CD4-positive, alpha-beta T cell treated with Interleukin-15 for 4 hours (primary cell): ENCODE data around the gene ARTN.
A peak's percentile ranks its signal among the peaks of the same experiment; 100 is the strongest.

Experiments used
- DNase-seq: peaks from one replicate; pipeline ENCODE4 v3.0.0-alpha.2; 2020; ENCODE audit warnings: low spot score

Gene ARTN

DNA sequence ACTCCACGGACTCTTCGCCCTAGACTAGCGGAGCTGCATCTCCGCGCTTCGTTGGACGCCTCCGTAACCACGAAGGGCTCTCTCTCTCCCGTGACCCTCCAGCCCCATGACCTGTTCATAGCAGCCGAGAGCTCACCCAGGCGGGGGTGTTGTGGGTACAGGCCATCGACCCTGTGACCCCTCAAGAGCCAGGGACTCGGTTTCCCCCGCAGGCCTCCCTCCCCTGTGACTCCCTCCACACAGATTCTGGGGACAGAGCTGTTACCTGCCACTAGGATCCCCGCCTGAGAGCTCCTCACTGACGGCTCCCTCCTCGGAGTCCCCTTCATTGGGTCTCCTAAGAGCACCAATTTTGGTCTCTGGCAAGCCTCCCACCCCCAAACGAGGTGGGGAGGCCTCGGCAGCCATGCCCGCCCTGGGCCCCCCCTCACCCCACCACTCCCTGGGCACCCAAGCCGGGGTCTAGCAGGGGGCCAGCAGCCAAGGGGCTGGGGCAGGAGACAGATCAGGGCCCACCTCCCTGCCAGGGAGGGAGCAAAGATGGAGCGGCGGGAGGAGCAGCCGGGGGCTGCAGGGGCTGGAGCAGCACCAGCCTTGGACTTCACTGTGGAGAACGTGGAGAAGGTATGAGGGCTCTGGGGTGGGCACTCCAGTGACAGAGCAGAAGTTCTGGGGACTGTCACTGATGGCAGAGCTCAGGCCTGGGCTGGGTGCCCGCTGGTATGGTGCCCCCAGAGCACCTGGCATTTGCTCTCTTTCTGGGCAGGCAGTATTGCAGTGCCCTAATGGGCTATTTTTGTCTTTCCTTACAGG is 13.7 kb downstream of the ARTN start:
- DNase-seq = no peak

DNA sequence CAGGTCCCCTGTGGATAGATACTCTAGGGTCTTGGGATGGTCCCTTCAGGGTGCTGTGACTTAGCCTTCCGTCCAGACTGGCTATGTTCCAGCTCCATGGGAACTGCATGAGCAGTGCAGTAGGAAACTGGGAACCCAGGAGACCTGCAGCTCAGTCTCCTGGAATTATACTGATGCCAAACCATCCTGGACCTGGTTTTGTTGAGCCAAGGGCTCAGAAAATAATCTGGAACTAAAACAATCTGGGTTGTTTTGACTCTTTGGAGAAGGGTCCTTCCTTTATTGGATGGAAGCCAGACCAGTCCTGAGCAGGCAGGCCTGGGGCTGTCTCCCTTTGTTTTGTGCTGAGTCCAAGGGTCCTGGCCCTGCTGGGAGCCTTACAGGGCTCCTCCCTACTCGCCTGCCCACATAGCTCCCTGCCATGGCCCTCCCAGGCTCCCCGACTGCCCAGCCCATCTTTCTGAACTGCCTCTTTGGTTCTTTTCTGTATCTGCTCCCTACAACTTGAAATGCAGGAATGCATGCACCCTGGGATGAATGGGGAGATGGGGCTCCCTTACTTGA is 14.4 kb downstream of the ARTN start:
- no peak for DNase-seq

DNA sequence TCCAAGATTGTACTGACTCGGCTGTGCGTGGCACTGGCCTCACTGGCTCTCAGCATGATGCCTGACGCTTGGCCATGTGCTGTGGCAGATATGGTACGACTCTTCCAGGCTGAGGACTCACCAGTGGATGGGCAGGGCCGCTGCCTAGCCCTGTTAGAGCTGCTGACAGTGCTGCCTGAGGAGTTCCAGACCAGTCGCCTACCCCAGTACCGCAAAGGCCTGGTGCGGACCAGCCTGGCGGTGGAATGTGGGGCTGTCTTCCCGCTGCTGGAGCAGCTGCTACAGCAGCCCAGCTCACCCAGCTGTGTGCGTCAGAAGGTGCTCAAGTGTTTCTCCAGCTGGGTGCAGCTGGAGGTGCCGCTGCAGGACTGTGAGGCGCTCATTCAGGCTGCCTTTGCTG is 16.1 kb downstream of the ARTN start:
- DNase-seq = no peak

DNA sequence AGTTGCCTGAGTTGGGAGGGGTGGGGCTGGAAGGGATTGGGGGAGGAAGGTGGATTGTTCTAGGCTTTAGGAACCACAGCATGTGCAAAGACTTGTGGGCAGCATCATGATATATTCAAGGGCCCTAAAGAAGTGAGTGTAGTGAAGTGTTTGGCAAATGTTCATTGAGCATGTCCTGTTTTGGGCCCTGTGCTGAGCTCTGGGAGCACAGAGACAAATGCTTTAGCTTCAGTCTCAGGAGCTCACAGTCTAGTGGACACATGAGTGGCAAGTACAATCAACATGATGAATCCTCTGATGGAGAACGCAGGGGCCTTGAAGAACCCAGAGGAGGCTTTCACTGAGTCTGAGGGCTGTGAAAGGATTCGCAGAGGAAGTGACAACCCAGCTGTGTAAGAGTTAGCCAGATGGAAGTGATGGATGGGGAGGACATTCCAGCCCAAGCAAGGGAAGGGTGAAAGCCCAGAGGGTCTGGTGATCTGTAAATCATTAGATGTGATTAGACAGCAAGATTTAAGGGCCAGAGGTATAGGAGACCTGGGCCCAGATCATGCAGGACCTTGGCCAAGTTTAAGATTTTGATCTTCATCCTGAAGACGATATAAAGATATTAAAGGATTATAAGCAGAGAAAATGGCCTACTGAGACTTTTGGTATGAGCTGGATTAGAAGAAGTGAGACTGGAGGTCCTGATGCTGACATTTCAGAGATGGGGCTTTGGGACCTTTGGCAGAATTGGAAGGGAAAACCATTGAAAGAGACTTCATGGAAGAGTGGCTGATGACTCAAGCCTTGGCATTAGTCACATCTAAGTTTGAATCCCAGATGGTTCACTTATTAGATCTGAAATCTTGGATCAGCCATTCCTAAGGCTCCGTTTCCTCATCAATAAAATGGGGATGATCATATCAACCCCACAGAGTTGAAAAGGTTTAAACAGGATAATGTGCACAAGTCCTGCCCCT is 17.7 kb downstream of the ARTN start:
- DNase-seq = no peak

DNA sequence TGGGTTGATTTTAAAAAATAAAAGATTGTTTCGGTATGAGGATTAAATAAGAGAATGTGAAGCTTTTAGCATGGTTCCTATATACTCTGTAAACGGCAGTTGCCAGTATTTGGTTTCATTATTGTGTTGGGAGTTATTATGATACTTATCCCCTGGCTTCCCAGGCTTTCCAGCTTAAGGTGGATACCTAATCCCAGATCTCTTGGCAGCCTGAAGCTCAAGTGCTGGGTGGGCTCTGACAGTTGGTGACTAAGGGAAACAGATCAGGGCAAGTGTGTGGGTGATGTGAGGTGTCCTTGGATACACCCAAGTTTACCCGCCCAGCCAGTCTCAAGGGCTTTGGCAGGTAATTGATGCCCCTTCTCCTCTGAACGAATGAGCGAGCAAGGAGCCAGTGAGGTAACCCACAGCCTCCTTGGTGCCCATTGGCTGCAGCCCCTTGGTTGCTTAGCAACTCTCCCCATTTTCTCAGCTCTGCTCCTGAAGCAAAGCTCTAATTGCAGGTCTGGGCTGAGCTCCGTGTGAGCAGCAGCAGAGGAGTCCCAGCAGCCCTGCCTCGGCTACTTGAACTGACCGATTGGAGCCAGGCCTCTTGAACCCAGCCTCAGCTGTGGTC is 19.2 kb downstream of the ARTN start:
- no peak for DNase-seq

- DNase-seq = no peak
Observed at GRCh38 chr1:43953361-43953760, 19.8 kb downstream of the ARTN start.

DNA sequence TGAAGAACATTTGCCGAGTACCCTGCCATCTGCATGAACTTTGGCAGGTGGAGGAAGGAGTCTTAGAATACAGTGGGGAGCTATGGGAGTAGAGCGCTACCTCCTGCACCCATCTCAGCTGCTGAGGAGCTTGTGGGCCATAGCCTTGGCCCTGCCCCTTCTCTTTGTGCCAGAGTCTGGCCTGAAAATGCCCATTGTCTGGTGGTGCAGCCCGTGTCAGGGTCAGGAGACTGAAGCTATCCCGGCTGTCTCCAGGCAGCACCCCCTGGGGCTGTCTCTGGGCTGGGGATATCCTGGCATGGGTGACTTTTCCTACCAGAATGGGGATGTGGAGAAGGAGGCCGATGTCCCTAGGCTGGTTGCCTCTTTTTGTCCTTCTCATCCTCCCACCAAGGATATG is 20.4 kb downstream of the ARTN start:
- no peak for DNase-seq

- no peak for DNase-seq
Observed at GRCh38 chr1:43956234-43956633, 22.6 kb downstream of the ARTN start.

DNA sequence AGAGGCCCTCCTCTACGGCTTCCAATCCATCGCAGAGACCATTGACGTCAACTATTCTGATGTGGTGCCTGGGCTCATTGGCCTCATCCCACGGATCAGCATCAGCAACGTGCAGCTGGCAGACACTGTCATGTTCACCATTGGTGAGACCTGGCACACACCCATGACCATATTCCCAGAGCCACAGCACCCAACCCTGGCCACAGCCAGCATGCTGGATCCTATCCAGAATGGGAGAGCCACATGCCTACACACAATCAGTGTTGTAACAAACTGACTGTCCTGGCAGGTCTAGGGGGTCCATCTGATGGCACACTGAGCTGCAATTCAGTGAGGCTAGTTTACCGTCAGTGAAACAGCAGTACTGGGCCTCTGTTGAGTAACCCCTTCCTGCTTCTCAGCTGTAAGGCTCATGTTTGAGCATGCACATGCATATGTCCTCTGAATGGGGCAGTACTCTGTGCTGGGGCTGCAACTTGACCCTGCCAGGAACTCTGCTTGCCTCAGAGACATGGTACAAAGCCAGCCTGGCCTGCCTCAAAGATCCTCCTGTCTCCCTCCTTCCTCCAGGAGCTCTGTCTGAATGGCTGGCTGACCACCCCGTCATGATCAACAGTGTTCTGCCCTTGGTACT is 23.9 kb downstream of the ARTN start:
- DNase-seq = no peak

GRCh38 chr1:43958351-43959255 is 25.0 kb downstream of the ARTN start:
- no peak for DNase-seq

DNA sequence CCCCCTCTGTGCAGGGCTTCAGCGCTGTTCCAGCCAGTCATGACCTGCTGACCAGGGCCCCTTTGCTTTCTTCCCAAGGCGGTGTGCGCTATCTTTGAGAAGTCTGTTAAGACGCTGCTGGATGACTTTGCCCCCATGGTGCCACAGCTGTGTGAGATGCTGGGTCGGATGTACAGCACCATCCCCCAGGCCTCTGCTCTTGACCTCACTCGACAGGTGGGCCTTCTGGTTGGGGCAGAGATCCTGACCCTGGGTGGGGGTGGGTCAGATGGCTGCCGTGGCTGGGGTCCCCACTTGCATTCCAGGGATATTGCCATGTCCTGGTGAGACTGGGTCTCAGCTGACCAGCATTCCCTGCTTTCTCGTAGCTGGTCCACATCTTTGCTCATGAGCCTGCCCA is 27.2 kb downstream of the ARTN start:
- DNase-seq = no peak

DNA sequence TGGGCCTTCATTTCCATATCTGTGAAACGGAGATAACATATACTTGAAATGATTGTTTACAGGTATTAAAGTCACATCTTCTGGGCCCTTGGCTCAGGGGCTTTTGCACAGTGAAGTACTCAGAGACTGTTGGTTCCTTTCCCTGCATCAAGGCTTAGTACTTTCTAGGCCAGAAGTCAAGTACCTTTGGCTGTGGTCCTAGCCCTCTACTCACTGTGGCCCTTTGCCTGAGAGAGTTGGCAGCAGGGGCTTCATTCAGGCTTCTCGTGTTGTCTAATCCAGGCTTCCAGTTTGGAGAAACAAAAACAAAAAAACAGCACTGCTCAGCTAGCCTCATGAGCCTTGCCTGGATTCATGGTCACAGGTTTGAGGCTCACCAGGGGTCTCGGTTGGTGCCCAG is 28.1 kb downstream of the ARTN start:
- no peak for DNase-seq

- no peak for DNase-seq
Observed at GRCh38 chr1:43962324-43962723, 28.7 kb downstream of the ARTN start.

DNA sequence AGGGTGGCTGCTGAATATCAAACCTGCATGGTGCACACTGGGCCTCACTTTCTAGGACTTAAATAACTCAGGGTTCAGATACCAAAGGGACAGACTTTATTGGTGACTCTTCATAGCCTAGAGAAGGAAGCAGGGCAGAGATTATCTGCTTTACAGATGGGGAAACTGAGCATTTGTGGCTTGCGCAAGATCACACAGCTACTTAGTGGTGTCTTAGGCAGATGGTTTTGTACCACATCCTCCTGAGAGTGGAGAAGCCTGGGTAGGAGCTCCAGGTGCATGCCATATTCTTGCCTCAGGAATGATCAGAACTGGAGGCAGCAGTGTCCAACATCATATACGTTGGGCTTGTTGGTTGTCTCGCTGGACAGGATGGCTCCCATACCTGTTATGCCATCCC is 29.4 kb downstream of the ARTN start:
- DNase-seq = no peak

DNA sequence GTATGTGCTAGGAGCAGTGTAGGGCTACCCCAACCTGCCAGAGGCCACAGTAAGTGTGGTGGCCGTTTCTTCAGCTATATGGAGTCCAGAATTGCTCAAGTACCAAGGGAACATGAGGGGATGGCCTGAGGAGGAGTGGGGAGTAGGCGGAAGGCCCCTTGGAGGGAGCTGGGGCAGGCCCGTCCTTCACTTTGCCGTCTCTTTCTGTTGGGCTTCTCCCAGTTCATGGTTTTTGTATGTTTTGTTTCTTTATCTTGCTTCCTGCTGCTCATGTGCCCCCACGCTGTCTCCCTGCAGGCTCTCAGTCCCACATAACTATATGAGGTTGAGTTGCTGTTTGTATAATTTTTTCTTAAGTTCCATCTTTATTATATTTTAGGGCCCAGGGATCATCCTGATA is 30.3 kb downstream of the ARTN start:
- no peak for DNase-seq

- no peak for DNase-seq
Observed at GRCh38 chr1:43965316-43965715, 31.7 kb downstream of the ARTN start.

- no peak for DNase-seq
Observed at GRCh38 chr1:43968348-43968948, 34.8 kb downstream of the ARTN start.

DNA sequence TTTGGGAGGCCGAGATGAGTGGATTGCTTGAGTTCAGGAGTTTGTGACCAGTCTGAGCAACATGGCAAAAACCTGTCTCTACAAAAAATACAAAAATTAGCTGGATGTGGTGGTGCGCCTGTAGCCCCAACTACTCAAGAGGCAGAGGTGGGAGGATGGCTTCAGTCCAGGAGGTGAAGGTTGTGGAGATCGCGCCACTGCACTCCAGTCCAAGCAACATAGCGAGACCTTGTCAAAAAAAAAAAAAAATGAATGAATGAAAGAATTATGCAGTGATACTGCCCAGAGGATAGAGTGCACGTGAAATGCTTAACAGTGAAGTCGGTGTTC is 35.8 kb downstream of the ARTN start:
- no peak for DNase-seq

- peak; percentile 94 for DNase-seq
Observed at GRCh38 chr1:43969746-43970466, 36.3 kb downstream of the ARTN start, which contains the start of gene DPH2. Gene DPH2, plus strand, starts transcription at chr1:43970010. Its CDS starts 166 bp downstream, at chr1:43970176.

DNA sequence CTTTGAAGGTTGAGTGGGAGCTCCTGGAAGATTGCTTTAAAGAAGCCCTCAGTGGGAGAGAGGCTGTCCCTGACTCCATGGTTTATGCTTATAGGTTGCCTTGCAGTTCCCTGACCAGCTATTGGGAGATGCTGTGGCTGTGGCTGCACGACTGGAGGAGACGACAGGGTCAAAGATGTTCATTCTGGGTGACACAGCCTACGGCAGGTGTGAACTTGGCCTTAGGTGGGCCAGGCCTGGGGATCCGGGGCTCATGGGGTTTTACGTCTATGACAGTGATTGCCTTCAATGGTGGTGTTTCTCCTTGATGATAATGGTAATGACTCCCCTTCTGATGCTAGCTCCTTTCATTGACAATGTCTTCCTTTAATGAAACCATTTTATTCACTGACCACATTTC is 36.9 kb downstream of the ARTN start:
- DNase-seq = no peak
